Sigmoid colon (tissue), 4 donors: ENCODE results near the gene SMC1B.

Source experiments
- CTCF ChIP-seq, 4 experiments: fragments of 450-650 bp in 3 of 4; fragments of 200-600 bp in 1 of 4; IDR thresholded peaks; one replicate each; pipeline ENCODE4 v1.5.1; 2016 to 2019; ENCODE audit warnings: antibody characterized with exemption in 4 of 4, mild to moderate bottlenecking in 3 of 4, moderate library complexity in 2 of 4
- POLR2A ChIP-seq, 2 donors: fragments of 450-650 bp; IDR thresholded peaks; one replicate each; pipeline ENCODE4 v1.6.1; 2016; ENCODE audit warnings: antibody characterized with exemption in 2 of 2, mild to moderate bottlenecking in 2 of 2, moderate library complexity in 2 of 2
- POLR2AphosphoS5 ChIP-seq, 4 donors: sonication (generic); formaldehyde crosslinking; IDR thresholded peaks; one replicate each; pipeline ENCODE4 v1.6.1; 2017; ENCODE audit warnings: antibody characterized with exemption in 4 of 4

GRCh38 chr22:45319324-45319685 lies 94.1 kb downstream of the SMC1B start:
- no peak for TF ChIP-seq CTCF (IDR thresholded peaks at IDR 0.05)
- TF ChIP-seq POLR2A (IDR thresholded peaks at IDR 0.05) = no peak
- no peak for TF ChIP-seq POLR2AphosphoS5 (IDR thresholded peaks at IDR 0.05)
